ENCODE measurements around the gene MTF2.
"Not testable (repeated sequence)": the region's sequence is repeated elsewhere in the genome, so short reads cannot be mapped to it uniquely, and the experiment has no call there.

Gene MTF2

DNA sequence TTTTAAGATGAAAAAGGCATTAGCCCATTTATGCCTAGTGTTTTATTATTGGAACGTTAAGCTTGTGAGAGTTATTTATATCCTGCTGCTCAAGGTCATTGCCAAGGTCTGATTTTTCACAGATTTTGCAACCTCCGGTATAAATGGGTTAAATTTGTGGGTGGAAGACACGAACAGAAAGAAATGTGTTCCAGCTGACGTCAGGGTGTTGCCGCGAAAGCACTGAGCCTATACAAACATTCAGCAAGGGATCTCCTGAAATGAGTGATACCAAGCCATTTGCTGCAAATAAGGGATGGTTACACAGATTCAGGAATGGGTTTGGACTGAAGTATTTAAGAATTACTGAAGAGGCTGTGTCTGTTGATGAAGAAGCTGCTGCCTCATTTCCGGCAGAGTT is 68.9 kb downstream of the MTF2 start:
- no peak for DNase-seq

DNA sequence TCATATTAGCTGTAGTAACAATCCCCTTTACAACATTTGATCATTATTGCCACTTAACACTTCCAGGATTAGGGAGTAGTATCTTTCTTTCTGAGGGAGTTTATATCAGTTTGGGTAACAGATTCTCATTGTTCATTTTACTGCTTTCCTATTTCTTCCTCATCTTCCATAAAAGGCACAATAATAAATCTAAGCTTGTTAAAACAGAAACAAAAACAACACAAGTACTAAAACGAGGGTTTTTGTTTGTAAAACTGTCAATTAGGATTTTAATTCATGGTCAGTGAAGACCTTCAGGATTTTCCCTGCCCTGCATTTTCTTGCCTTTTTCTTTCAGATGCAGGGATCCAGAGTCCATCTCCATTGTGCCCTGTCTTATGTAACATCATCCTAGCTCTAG is 71.6 kb downstream of the MTF2 start:
- DNase-seq: no peak

- no peak for DNase-seq
Observed at GRCh38 chr1:93151474-93151873, 72.4 kb downstream of the MTF2 start.

- no peak for DNase-seq
Observed at GRCh38 chr1:93152835-93153234, 73.8 kb downstream of the MTF2 start.

- DNase-seq: no peak
Observed at GRCh38 chr1:93154898-93155297, 75.8 kb downstream of the MTF2 start.

- no peak for DNase-seq
Observed at GRCh38 chr1:93155335-93155734, 76.3 kb downstream of the MTF2 start.

GRCh38 chr1:93159337-93159736 is 80.3 kb downstream of the MTF2 start:
- no peak for DNase-seq

GRCh38 chr1:93163314-93163713 is 84.2 kb downstream of the MTF2 start:
- DNase-seq: not testable (repeated sequence)

DNA sequence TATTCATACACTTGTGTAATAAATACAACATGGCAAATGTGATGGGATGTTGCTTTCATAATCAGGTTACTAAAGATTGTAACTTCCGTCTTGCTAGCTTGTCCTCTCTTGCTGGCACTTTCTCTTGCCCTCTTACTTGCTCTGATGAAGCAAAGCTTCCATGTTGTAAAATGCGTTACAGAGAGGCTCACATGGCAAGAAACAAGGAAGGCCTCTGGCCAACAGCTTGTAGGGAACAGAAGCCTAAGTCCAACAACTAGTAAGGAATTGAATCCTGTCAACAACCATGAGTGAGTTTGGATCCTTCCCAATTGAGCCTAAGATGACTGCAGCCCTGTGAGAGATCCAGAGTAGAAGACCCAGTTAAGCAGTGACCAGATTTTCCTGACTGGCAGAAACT is 85.7 kb downstream of the MTF2 start:
- DNase-seq: no peak

DNA sequence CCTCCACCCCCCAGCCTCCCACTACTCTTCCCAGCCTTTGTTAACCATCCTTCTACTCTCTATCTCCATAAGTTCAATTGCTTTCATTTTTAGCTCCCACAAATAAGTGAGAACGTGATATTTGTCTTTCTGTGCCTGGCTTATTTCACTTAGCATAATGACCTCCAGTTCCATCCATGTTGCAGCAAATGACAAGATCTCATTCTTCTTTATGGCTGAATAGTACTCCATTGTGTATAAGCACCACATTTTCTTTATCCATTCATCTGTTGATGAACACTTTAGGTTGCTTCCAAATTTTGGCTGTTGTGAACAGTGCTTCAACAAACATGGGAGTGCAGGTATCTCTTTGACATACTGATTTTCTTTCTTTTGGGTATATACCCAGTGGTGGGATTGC is 86.8 kb downstream of the MTF2 start:
- DNase-seq: not testable (repeated sequence)

DNA sequence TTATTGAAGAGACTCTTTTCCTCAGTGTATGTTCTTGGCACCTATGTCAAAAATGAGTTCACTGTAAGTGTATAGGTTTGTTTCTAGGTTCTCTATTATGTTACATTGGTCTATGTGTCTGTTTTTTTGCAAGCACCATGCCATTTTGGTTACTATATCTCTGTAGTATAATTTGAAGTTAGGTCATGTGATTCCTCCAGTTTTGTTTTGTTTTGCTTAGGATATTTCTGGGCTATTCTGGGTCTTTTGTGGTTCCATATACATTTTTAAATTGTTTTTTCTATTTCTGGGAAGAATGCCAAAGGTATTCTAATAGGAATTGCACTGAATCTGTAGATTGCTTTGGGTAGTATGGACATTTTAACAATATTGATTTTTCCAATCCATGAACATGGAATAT is 87.9 kb downstream of the MTF2 start:
- no peak for DNase-seq

- not testable (repeated sequence) for DNase-seq
Observed at GRCh38 chr1:93170141-93170678, 91.1 kb downstream of the MTF2 start.

- DNase-seq: no peak
Observed at GRCh38 chr1:93171549-93172034, 92.5 kb downstream of the MTF2 start.

DNA sequence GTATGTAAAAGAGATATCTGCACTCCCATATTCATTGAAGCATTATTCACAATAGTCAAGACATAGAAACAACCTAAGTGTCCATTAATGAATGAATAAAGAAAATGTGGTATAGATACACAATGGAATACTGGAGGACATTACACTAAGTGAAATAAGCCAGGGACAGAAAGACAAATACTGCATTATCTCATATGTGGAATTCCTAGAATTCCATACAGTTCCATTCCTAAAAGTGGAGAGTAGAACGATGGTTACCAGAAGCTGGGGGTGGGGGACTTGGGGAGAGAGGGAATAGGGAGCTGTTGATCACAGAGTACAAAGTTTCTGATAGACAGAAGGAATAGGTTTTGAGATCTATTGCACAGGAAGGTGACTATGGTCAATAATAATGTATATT is 93.7 kb downstream of the MTF2 start:
- DNase-seq: no peak

DNA sequence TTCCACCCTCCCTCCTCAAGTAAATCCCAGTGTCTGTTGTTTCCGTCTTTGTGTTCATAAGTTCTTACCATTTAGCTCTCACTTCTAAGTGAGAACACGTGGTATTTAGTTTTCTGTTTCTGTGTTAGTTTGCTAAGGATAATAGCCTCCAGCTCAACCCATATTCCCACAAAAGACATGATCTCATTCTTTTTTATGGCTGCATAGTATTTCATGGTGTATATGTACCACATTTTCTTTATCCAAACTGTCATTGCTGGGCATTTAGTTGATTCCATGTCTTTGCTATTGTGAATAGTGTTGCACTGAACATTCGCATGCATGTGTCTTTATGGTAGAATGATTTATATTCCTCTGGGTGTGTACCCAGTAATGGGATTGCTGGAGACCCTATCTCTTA is 95.6 kb downstream of the MTF2 start:
- not testable (repeated sequence) for DNase-seq

GRCh38 chr1:93177991-93178390 is 98.9 kb downstream of the MTF2 start:
- no peak for DNase-seq

GRCh38 chr1:93178418-93178817 is 99.3 kb downstream of the MTF2 start:
- DNase-seq: no peak

DNA sequence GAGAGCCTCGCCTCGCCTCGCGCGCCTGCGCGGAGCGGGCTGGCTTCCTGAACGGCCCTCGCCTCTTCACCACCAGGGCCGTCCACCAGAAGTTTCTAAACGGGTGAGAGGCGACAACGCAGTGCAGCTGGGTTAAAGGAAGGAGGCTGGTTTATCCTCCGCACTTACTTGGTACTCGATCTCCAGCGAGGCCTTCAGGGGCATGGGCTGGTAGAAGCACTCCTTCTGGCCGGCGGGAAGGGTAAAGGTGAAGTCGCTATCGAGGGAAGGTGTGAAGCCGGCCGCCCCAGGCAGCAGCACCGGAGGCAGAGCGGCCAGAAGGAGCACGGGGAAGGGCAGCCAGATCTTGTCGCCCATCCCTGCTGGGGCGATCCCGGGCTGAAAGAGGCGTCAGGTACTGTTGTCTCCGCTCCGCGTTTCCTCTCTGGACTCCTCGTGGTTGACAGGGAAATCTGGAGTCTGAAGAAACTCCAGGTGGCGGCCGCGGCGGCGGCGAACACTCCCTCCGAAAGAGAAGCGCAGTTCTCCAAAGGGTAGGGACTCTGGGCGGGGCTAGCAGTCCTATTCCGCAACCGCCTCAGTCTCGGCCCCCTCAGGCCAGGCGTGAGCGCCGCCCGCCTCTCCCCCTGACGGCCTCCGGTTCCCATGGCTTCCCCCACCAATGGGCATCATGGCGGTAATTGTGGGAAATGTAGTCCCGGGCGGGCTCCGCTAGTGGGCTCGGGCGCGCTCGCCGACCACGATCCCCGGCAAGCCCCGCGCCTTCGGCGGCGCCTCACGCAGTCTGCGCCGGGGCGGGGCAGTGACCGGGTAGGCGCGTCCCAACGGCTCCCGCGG is 101.0 kb downstream of the MTF2 start, which contains the start of gene TMED5:
TMED5 (minus strand) TSS at position 528 of the 837 bp plus-strand sequence; CDS start at position 357, 171 bp downstream.
- DNase-seq: peak; percentile 86

- DNase-seq: peak; percentile 31
Observed at GRCh38 chr1:93180723-93181613, 101.9 kb downstream of the MTF2 start, which contains the start of gene CCDC18. CCDC18 (plus strand) TSS chr1:93180724; CDS start chr1:93183362, 2,638 bp downstream.

- no peak for DNase-seq
Observed at GRCh38 chr1:93186667-93187066, 107.6 kb downstream of the MTF2 start.

Data from activated T-cell treated with anti-CD3 and anti-CD28 coated beads for 4 hours (primary cell).